Gastroesophageal sphincter (tissue), 4 donors: ENCODE results near the gene STX1A. TPM values are rescaled to one million over a fixed set of nuclear protein-coding genes. Genes with fewer than 3 reads are reported as not detected.
A peak's percentile ranks its signal among the peaks of the same experiment; 100 is the strongest.

Experiments
- ATAC-seq: fragments of 150-250 bp; one replicate; pipeline ENCODE4 v1.9.1; 2016; ENCODE audit warnings: mild to moderate bottlenecking, moderate library complexity
- H3K27ac ChIP-seq, 4 donors: fragments of 200-600 bp; sonication (generic) in 3 of 4; 1 replicate in 3 of 4; 2 replicates in 1 of 4; pipeline ENCODE4 v1.5.1; 2016 to 2019
- H3K27me3 ChIP-seq: fragments of 200-600 bp; sonication (generic); one replicate; pipeline ENCODE4 v1.5.1; 2019
- H3K36me3 ChIP-seq, 2 donors: fragments of 200-600 bp; sonication (generic); one replicate each; pipeline ENCODE4 v1.5.1; 2019; ENCODE audit warnings: control low read depth in 1 of 2
- H3K4me1 ChIP-seq, 3 donors: fragments of 200-600 bp; sonication (generic); 1 replicate in 2 of 3; 2 replicates in 1 of 3; pipeline ENCODE4 v1.5.1; 2016 to 2019; ENCODE audit warnings: control low read depth in 2 of 3
- H3K4me3 ChIP-seq, 2 donors: fragments of 200-600 bp; sonication (generic); one replicate each; pipeline ENCODE4 v1.5.1; 2019; ENCODE audit warnings: mild to moderate bottlenecking in 1 of 2, moderate library complexity in 1 of 2
- H3K9me3 ChIP-seq, 3 donors: fragments of 200-600 bp; sonication (generic); one replicate each; pipeline ENCODE4 v1.5.1; 2017 to 2019; ENCODE audit warnings: control low read depth in 2 of 3
- EP300 ChIP-seq: sonication (generic); formaldehyde crosslinking; IDR thresholded peaks from one replicate; pipeline ENCODE4 v1.6.1; 2017; ENCODE audit warnings: antibody characterized with exemption, mild to moderate bottlenecking
- POLR2A ChIP-seq, 2 donors: fragments of 450-650 bp; IDR thresholded peaks; one replicate each; pipeline ENCODE4 v1.6.1; 2017; ENCODE audit warnings: antibody characterized with exemption in 2 of 2, mild to moderate bottlenecking in 2 of 2, moderate library complexity in 1 of 2
- POLR2AphosphoS5 ChIP-seq: sonication (generic); formaldehyde crosslinking; IDR thresholded peaks from one replicate; pipeline ENCODE4 v1.6.1; 2017; ENCODE audit warnings: antibody characterized with exemption
- WGBS, 2 donors: methylation state at CpG; one replicate each; pipeline ENCODE4 v1.1.5; 2018; ENCODE audit warnings: low coverage in 1 of 2; 5-methylcytosine and 5-hydroxymethylcytosine counted together
- total RNA-seq, 4 donors: library from RNA; depleted of rRNA; stranded (reverse); fragments of >200 nt; gene quantifications; one replicate each; pipeline ENCODE4 v1.1.0, GENCODE V29; 2016
- TF ChIP-seq, protein P1 (sequence below), 4 experiments: fragments of 200-600 bp in 2 of 4; fragments of 450-650 bp in 2 of 4; sonication (generic) in 1 of 4; IDR thresholded peaks; one replicate each; pipeline ENCODE4 v1.5.1; 2017 to 2019; ENCODE audit warnings: antibody characterized with exemption in 4 of 4, mild to moderate bottlenecking in 2 of 4, moderate library complexity in 2 of 4

The STX1A gene
- total RNA-seq, 4 donors from 2014 or later: 9.6 to 24.0 (median 15.2) TPM

DNA sequence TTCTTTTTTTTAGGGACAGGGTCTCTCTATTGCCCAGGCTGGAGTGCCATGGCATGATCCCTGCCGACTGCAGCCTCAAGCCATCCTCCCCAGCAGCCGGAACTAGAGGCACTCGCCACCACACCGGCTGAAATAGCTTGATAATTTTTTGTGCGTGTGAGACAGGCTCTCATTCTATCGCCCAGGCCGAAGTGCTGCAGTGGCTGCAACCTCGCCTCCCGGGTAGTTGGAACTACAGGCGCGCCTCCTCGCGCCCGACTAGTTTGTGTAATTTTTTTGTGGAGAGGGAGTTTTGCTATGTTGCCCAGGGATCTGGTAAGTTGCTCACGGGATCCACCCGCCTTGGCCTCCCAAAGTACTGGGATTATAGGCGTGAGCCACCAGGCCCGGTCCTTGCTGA lies 34.2 kb downstream of the STX1A start:
- peaks cover 0 to 45% (median 11%) of the 10 kb centered on the region in 3 donors for H3K4me1 ChIP-seq
- peaks cover 0 to 45% of the 10 kb centered on the region in 2 donors for H3K36me3 ChIP-seq
- no peaks in the 10 kb centered on the region for H3K27me3 ChIP-seq
- H3K27ac ChIP-seq: no peak overlapping the region
- H3K4me3 ChIP-seq: no peak overlapping the region
- H3K9me3 ChIP-seq: no peaks in the 10 kb centered on the region
- WGBS, 2 donors: 91 to 99% methylated on average over 4 to 12 of the region's 18 CpGs
- no peak for TF ChIP-seq POLR2A (IDR thresholded peaks at IDR 0.05)
- TF ChIP-seq, protein P1, sequence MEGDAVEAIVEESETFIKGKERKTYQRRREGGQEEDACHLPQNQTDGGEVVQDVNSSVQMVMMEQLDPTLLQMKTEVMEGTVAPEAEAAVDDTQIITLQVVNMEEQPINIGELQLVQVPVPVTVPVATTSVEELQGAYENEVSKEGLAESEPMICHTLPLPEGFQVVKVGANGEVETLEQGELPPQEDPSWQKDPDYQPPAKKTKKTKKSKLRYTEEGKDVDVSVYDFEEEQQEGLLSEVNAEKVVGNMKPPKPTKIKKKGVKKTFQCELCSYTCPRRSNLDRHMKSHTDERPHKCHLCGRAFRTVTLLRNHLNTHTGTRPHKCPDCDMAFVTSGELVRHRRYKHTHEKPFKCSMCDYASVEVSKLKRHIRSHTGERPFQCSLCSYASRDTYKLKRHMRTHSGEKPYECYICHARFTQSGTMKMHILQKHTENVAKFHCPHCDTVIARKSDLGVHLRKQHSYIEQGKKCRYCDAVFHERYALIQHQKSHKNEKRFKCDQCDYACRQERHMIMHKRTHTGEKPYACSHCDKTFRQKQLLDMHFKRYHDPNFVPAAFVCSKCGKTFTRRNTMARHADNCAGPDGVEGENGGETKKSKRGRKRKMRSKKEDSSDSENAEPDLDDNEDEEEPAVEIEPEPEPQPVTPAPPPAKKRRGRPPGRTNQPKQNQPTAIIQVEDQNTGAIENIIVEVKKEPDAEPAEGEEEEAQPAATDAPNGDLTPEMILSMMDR (IDR thresholded peaks at IDR 0.05): no peak
- TF ChIP-seq EP300: no peak
- no peak for TF ChIP-seq POLR2AphosphoS5
- no peak for ATAC-seq

DNA sequence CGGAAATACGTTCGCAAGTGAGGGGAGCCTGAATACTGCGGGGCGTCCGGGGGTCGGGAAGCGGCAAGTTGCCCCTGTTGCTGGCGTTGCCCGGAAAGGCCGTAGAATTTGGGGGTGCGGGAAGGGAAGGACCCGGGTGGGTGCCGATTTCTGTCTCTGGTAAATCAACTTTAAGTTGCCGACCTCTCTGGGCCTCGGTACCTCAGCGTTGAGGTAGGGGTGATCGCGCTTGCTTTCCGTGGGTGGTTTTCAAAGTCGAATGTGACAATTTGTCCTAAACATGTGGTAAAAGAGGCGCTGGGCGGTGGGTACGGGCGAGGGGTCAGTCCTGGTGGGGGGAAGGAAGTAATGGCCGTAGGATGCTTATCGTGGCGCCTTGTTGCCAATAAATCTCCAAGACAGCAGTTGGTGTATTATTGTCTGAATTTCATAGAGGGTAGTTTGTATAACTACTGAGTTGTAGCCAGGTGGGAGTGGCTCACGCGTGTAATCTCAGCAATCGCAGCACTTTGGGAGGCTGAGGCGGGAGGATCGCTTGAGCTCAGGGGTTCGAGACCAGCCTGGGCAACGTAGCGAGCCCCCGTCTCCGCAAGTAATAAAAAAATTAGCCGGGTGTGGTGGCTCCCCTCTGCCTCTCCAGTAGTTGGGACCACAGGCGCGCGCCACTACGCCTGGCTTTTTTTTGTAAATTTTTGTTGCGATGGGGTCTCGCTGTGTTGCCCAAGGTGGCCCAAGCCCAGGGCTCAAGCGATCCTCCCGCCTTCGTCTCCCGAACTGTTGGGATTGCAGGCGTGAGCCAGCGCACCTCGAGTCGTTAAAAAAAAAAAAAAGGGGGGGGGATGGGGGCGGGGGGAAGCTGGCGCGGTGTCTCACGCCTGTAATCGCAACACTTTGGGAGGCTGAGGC lies 35.4 kb downstream of the STX1A start:
- H3K27ac ChIP-seq: peak overlapping the region; percentile 47 to 92 (median 83)
- TF ChIP-seq POLR2A (IDR thresholded peaks at IDR 0.05) (no peak), POLR2AphosphoS5 (no peak), EP300 (no peak)
- TF ChIP-seq, protein P1 (IDR thresholded peaks at IDR 0.05): no peak
- H3K4me1 ChIP-seq: peaks cover 0 to 58% (median 11%) of the 10 kb centered on the region in 3 donors
- peaks cover 0 to 42% of the 10 kb centered on the region in 2 donors for H3K36me3 ChIP-seq
- 2% methylated on average over 27 of the region's 58 CpGs; no CpG with 5 or more reads in 1 of the 2 donors for WGBS, 2 donors
- no peaks in the 10 kb centered on the region for H3K27me3 ChIP-seq
- peak overlapping the region; percentile 63 to 92 for H3K4me3 ChIP-seq
- H3K9me3 ChIP-seq: no peaks in the 10 kb centered on the region
- no peak for ATAC-seq

DNA sequence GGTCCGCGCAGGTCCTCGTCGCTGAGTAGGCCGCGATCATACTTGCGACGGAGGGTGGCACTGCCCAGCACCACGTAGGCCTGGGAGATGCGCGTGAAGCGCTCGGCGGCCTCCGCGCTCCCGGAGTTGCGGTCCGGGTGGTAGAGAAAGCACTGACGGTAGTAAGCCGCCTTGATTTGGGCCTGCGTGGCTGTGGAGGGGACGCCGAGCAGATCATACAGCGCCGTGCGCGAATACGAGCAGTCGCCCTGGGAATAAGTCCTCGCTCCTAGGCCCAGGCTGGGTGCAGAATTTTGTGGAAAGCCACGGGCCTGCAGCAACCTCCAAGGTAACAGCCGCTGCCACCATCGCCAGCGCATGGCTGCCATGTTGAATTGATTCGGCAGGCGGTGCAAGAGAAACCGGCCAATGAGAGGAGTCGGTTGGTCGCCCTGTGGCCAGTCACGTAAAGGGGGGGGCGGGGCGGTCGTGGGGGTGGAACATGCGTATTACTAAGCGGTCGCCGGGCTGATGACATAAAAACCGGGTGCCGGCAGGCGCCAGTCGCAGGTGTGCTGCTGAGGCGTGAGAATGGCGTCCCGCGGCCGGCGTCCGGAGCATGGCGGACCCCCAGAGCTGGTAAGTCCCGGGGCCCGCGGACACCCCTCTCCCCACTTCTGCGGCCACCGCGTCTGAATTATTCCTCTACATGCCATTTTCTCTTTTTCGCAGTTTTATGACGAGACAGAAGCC lies 36.2 kb downstream of the STX1A start, which contains the start of the genes BUD23 and DNAJC30:
Gene BUD23, plus strand, starts transcription at position 542 of the 732 bp plus-strand sequence. Its CDS starts 29 bp downstream, at position 571.
Gene DNAJC30, minus strand, starts transcription at position 398 of the 732 bp plus-strand sequence. Its CDS starts 30 bp downstream, at position 368.
- H3K4me3 ChIP-seq: peak within 1 kb of the TSS; percentile 63 to 92
- peaks cover 0 to 42% of the 10 kb centered on the region in 2 donors for H3K36me3 ChIP-seq
- 0% methylated on average over 1 of the region's 68 CpGs; no CpG with 5 or more reads in 1 of the 2 donors for WGBS, 2 donors
- peak; percentile 98 for ATAC-seq
- H3K9me3 ChIP-seq: no peaks in the 10 kb centered on the region
- TF ChIP-seq POLR2A (IDR thresholded peaks at IDR 0.05) (peak; percentile 55 to 75), EP300 (no peak), POLR2AphosphoS5 (peak; percentile 85)
- TF ChIP-seq, protein P1 (IDR thresholded peaks at IDR 0.05): peak in 1 of 4 experiments; percentile 17
- H3K4me1 ChIP-seq: peaks cover 0 to 60% (median 11%) of the 10 kb centered on the region in 3 donors
- H3K27ac ChIP-seq: peak within 1 kb of the TSS; percentile 47 to 92 (median 83)
- no peaks in the 10 kb centered on the region for H3K27me3 ChIP-seq

DNA sequence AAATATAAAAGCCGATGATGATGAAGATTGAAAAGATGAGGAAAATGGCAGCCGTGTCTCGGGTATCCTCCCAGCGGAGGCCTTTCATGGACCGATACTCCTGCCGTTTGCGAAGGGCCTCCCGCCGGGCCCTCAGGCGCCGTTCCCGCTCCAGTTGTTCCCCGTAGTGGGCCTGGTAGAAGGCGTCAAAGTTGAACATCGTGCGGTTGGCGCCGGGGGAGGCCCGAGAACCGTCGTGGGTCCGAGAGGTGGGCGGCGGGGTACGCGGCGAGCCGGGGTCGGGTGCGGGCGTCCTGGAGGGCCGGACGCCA lies 36.8 kb downstream of the STX1A start:
- H3K27me3 ChIP-seq: no peaks in the 10 kb centered on the region
- ATAC-seq: no peak
- 0 to 10% methylated on average over 2 to 10 of the region's 33 CpGs for WGBS, 2 donors
- peaks cover 0 to 60% (median 11%) of the 10 kb centered on the region in 3 donors for H3K4me1 ChIP-seq
- no peak for TF ChIP-seq POLR2A (IDR thresholded peaks at IDR 0.05)
- TF ChIP-seq EP300: no peak
- TF ChIP-seq, protein P1 (IDR thresholded peaks at IDR 0.05): no peak
- TF ChIP-seq POLR2AphosphoS5: no peak
- H3K27ac ChIP-seq: peak overlapping the region; percentile 34 to 92 (median 83)
- H3K4me3 ChIP-seq: peak overlapping the region; percentile 63 to 92
- H3K36me3 ChIP-seq: peaks cover 0 to 42% of the 10 kb centered on the region in 2 donors
- H3K9me3 ChIP-seq: no peaks in the 10 kb centered on the region
